HG03520 (cell line): Measurements from ENCODE around the gene DUSP8.

Experiments used
- ATAC-seq: cut with Tn5 transposase; IDR thresholded peaks from one replicate; pipeline ENCODE4 v1.9.1; 2021; ENCODE audit warnings: mild to moderate bottlenecking, moderate library complexity; ENCODE audit not compliant: unreplicated experiment

DUSP8 gene

DNA sequence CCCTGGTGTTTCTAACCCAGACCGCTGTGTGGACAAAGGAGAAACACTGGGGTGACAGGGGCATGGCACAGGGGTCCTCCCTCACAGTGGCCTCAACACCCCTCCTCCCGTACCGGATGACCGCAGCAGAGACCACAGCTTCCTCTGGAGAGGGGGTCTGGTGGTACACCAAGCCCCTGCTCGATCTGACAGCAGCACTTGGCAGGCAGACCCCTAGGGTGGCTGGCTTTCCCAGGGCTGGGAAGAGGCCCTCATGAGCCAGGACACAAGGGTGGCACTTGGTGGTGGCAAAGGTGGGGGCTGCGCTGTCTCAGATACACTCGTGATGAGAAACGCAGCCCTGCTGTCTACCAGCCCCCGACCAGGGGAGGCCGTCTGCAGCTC, 38.7 kb downstream of the DUSP8 start:
- ATAC-seq: no peak

DNA sequence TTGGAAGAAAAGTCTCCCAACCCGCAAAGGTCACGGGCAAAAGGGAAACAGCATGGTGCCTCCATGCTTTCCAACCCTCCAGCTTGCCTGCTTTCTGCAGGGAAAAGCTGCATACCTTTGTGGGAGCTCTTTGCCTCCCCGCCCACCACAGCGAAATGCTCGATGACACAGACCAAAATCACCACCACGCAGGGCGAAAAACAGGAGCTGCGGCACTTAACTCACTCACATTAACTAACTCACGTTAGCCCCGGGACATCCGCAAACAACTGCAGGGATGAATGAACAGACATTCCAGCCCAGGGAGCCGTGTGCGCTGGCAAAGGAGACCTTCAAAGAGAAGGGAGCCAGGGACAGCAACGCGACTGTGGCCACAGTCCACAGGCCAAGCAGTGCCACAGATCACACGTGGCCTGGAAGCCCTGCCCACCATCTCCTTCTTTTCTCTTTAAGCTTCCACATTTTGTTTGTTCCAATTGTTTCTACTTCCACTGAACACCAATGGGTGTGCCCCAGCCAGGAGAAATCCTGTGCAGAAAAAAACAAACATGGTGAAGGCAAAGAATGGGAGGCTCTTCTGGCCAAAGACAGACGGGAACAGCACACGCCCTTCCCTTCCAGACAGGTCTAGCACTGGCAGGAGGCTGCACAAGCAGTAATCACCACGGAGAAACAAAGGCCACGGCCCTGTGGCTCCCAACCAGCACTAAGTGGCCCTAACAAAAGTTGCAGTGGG, 39.3 kb downstream of the DUSP8 start:
- ATAC-seq: no peak

DNA sequence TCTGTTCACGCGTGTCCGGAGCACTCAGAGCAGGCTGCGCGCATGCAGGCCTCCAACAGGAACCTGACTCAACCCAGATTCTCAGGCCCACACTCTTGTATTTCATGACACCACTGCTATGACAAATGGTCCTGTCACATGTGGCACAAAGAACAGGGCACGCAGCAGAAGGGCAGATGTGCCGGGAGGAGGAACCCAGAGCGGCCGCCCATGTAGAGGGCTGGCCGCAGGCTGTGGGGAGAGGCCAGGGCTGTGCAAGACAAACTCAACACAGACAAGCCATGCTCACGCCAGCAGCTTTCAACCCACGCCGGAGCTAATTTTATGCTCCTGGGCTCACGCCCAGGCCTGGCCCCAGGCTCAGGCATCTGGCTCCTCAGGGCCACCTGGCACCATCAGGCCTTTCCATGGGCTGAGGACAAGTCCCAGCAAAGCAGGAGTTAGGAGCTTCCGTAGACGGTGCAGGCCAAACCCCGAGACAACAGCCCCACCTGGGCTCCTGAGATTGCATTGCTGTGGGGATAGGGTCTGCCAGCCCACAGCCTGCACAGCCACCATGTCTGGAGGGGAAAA, 40.0 kb downstream of the DUSP8 start:
- no peak for ATAC-seq

DNA sequence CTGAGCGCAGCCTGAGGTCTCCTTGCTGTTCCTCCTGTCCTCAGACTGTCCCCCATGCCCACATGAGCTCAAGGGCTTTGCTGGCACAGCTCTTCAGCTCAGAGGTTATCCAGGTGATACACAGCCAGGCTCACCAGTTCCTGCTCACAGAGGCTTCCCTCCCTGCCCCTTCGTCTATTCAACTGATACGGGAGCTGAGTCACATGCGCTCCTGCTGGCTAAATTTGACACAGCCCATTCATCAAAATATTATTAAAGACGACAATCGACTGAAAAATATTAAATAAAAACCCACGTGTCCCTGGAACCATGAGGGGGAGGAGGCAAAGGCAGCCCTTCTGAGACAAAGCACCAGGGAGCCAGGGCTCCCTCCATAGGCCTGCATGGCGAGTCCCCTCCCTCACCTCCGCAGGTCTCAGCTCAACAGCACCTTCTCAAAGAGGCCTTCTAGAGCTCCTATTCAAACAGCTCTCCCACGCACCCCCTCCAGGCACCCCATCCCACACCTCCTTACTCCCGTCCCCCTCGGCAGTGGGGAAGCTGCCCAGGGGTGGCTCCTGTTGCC, 40.5 kb downstream of the DUSP8 start:
- ATAC-seq: no peak

DNA sequence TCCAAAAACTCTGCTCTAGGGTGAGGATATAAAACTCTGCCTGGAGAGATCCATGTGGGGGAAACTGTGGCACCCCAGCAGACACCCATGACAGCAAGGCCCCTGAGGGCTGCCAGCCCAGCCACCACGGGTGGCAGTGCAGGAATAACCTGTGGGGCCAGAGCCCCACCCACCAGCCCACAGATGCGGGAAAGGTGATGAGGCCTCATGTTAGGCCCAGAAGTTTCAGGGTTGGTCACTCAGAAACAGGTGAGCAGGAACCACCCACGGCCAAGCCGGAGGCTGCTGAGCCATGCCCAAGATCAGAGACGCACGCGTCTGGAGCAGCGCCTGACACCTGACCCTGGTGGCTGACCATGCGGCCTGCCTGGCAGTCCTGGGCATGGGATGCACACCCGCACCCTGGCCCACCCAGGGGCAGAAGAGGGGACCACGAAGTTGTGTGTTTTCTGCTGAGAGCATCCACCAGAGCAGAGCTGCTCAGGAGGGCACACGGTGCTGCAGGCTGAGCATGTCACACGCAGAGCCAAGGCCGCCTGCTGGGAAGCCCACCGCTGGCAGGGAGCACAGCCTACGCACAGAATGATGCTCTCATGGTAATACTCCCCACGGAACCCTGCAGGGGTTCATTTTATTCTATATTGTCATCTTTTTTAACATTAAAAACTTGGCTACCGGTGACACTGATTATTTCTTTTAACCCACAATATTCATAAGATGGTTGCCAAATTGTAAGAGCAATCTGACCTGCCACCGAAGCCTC, 41.2 kb downstream of the DUSP8 start:
- no peak for ATAC-seq

DNA sequence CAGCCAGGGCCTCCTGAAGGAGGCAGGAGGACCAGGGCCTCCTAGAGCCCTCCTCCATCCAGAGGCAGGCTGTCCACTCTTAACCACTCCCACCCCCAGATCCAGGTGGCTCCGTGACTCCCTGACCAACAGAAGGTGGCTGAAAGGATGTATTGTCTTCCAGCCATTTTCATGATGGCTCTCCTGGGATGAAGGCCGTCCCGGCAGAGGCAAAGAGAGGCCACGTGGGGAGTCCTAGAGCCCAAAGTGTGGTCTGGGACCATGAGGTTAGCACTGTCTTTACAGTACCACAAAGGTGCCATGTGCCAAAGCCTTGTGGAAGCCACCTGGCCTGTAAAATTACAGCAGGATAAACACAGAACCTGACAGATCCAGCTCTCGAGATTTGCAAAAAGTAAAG, 42.3 kb downstream of the DUSP8 start:
- ATAC-seq: no peak

DNA sequence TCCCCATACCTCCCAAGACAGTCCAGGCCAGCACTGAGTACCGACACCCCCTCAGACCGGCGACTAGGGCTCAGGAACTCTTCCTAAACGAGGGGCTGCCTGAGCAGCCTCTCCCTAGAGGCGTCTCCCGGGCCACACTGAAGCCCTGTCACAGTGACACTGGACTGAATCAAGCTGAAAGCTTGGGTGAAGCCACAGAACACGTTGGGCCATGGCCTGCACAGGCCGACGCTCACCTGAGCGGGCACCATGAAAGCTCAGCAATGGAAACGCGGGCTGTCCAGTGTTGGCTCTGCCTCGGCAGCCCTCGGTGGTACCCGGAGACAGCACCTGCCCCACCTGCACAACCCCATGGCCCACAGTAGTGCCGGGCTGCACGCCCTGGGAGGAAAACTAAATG, 42.8 kb downstream of the DUSP8 start:
- no peak for ATAC-seq

DNA sequence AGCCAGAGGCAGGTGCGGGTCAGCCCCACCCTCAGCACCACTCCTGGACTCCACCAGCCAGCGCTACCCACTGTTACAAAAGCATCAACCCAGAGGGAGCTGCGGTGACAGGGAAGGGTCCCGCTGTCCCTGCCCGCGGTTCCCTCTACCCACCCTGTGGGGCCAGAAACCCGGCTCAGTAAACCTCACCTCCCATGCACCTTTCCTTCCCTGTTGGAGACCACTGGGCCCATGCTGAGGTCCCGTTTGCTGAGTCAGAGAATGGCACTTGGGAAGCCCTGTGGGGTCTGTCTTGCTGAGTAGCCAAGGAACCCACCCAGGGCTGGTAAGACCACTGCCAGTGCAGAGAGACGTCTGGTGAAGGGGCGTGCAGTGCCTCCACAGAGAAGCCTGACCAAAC, 43.4 kb downstream of the DUSP8 start:
- no peak for ATAC-seq

DNA sequence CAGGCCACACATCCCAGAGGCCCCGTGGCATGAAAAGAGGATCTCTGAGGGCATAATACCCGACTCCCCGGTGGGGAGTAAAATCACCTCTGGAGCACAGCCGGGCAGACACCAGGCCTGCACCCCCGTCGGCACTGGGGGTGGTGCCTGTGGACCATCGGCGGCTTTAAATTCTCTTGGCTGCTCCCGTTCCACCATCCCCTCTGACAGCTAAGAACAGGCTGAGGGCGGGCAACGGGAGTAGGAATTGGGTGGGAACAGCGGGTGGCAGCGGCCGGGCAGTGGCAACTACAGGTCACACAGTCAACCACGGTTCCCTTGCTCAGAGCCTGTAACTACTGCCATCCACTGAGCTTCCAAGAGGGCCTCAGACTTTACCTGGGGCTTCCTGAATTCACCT, 45.3 kb downstream of the DUSP8 start:
- ATAC-seq: no peak

DNA sequence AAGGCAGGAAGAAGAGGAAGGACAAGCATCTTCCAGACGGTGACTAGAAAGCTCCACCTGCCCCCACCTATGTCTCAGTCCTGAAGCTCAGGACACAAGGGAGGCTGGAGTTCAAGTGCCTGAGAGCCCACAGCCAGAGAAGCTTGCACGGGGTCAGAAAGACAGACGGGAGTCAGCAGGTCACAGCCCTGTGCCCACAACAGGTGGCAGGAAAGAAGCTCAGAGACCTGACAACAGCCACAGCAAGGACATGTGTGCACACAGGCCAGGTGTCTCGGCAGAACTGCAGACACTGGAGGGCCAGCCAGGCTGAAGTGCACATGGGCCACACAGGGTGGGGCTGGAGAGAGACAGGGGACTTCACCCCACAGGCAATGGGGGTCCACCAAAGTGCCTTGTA, 48.3 kb downstream of the DUSP8 start:
- ATAC-seq: no peak

DNA sequence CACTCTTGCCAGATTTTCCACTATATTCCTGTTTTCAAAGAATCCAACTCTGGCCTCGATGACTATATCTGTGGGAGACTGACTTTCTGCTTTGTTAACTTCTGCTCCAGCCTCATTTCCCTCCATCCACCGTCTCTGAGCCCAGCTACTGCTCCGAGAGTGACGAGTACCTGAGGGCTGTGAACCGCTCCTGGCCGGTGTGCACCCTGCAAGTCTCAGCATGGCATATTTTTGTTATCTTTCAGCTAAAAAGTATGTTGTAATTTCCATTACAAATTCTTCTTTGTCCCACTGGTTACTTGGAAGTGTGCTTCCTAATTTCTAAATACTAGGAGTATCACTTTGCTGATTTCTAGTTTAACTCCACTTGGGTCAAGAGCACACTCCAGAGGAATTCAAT, 49.0 kb downstream of the DUSP8 start:
- no peak for ATAC-seq

DNA sequence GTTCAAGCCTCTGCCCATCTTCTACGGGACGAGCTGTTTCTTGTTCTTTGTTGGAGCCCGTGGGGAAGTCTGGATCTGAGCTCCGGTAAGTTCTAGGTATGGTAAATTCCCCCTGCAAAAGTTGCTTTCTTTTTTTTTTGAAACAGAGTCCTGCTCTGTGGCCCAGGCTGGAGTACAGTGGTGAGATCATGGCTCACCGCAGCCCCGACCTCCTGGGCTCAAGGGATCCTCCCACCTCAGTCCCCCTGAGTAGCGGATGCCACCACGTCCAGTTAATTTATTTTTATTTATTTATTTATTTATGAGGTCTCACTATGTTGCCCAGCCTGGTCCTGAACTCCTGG, 50.0 kb downstream of the DUSP8 start:
- ATAC-seq: no peak

DNA sequence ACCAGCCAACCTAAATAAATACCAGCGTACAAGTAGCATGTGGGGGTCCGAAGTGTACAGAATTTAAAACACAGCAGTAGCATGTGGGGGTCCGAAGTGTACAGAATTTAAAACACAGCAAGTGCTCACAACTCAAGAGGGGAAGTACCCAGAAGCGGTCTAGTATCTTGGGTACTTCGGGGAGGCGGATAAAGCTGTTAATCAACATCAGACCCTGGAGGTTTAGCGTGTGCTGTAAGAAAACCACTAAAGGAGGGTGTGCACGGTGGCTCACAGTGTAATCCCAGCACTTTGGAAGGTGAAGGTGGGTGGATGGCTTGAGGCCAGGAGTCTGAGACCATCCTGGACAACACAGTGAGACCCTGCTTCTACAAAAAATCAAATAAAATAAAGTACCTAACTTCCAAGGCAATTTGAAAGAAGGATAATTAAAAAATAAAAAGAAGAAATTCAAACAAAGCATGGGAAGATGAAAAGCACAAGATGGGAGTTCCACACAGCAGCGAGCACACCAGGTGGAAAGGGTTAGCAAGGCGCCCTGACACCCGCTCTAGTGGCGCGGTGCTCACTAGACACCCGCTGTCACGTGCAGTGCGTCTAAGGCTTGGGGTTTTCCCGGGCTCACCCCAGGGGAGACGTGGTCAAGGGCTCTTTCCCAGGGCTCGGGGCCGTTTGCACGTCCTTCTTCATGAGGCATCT, 50.5 kb downstream of the DUSP8 start:
- ATAC-seq: peak; percentile 76

DNA sequence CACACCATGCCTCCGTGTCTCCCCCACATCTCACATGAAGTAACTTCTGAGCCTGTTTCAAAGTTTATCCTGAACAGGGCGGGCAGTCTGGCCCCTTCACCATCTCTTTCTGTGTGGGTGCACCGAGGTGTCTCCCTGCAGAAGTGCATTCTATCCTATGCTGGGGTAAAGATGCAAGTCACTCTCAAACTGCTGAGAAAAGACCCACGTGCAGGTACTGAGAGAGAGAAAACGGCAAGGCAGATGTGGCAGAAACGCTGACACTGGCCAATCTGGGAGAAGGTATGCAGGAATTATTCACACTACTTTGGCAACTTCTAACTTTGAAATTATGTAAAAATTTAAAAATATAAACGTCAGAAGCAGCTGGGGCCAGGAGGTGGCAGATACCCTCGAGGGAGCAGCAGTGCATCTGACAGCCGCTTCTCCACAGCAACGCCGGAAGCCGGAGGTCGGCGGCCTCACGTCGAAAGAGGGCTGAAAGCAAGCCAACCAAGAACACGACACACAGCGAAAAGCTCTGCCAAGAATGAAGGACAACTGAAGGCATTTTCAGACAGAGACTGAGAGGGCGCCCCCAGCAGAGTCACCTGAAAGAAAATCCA, 51.3 kb downstream of the DUSP8 start:
- ATAC-seq: no peak

DNA sequence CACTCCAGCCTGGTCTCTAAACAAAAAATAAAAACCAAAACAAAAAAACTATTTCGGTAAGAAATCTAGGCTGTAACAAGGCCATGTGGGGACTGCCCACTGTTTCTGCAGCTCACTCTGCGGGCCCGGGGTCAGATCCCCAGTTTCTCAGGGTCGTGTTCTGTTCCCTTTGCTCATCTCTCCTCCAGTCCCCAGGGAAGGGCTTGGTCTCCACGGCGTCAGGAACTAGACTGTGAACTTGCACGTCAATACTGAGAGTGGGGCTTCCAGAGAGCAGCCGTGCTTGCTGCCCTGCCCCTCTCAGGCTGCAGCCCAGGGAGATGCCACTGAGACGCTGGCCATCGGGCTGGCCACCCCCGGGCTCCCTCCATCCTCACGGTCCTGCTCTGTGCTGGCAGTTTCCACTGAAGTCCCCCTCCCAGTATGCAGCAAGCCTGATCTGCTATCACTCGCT, 51.8 kb downstream of the DUSP8 start:
- ATAC-seq: no peak

DNA sequence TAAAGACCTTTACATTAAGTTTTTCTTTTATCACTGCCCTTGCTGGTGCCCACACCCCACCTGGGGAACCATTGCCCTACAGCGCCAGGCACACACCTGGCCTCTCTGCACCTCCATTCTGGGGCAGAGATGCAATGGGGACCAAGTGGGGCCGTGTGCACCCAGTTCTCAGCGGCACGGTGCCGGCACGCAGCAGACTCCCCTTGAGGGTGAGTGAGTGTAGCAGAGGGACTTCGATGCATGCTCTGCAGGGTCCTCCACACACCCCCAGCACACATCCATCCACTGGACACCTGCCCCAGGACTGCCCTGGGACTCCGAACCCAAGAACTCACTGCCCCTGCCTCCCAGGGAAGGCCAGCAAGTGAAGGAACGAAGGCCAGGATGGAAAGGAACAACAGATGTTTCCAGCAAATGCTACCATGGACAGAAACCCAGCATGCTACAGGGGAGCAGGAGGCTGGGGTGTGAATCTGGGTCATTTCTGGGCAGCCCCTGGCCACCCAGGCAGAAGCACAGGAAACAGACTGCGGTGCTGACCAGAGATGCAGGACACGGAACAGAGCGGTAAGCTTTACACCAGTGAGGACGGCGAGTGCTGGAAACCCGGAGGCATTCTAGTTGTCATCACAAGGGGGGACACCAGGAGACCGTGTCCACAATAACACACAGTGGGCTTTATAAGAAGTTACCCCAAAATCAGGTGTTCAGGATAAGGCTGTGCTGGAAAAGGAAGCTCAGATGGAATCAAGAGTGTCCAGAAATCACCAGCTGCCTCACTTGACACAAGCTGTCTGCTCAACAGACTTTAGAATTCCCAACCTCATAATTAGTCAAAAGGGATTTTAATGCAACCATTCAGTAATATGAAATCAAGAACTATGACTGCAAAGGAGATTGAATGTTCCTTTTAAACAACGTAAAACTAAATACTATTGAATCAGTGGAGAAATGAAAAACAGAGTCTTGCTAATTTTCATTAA, 52.8 kb downstream of the DUSP8 start:
- ATAC-seq: no peak

DNA sequence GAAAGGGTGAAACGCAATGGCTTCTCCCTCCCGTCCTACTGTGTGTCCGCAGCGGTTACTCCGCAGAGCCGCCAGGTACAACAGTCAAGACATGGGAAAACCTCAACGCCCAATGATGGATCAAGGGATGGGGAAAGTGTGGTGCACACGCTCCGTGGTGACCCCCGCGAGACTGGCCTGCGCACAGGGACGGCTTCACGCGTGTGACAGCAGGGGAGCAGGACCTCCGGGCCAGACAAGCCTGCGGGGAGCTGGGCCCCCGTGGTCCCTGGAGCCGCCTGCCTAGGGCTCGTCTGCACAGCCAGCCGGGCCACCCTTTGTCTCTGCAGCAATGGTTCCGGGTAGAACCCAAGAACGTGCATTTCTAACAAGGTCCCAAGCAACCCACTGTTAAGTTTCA, 53.8 kb downstream of the DUSP8 start:
- no peak for ATAC-seq

DNA sequence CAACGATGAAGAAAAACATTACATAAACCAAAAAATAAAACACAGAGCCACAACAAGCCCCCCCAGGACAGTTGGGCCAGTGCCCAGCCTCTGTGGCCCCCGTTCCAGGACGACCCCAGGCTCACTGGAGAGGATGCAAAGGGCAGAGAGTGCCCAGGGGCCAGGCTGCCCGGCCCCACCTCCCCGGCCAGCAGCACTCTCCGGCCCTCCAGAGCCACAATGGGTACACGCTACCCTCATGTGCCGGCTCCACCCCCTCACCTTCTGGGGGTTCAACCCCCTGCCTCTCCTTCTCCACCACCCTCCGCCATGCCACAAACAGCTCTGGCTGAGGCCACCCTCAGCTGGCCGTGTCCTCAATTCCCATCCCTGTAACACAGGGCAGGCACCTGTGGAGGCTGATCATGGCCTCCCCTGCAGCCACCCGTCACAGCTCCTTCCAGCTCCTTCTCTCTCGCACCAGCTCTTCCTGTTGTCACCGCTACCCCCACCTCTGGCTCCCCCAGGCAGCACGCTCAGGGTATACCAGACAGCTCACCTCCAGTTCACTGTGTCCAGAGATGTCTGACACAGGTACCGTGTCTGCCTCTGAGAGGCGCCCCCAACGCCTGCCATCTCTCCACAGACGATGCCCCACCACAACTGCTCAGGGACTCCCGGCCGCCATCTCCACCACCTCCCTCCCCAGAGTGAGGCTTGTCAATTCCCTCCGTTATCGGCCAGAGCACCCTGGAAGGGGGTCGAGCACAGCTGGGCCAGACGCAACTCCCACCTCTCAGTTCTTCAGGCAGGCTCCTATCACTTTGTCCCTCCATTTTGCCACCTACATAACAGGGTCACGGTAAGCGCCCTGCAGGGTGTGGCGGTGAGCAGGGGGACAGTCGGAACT, 54.7 kb downstream of the DUSP8 start:
- ATAC-seq: no peak
